IPS-NIHi7 (cell line): ENCODE measurements around the gene DNAJC5G.
"Not testable (repeated sequence)": the region's sequence is repeated elsewhere in the genome, so short reads cannot be mapped to it uniquely, and the experiment has no call there.

Source experiments
- DNase-seq: peaks from one replicate; pipeline ENCODE4 v3.0.0; 2012; ENCODE audit warnings: mixed read lengths; ENCODE audit errors: extremely low spot score

Gene DNAJC5G

DNA sequence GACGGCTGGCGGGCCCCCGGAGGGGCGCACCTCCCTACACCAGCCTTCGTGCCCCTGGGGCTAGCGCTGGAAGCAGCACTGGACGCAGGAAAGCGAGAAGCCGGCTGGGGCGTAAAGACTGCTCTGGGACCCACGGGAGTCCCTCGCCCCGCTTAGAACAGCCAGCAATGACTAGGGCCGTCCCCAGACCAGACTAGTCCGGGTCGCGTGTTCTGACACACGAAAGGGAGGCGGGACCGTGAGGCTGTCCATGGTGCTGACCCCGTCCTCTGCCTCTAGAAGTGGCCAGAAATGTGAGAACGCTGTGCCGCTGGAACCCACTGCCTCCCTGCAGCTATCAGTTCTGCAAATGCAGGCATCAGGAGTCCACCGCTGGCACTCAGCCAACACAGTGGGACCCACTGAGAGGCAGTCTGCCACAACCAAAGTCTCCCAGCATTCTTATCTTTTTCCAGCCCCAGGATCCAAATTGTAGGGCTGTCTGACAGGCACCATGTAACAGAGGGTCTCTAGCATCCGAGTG, 33.2 kb downstream of the DNAJC5G start, which contains the start of gene UCN:
Gene UCN, minus strand, starts transcription at position 87 of the 523 bp plus-strand sequence. CDS start 550 bp downstream, outside the sequence.
- DNase-seq = peak; percentile 82

DNA sequence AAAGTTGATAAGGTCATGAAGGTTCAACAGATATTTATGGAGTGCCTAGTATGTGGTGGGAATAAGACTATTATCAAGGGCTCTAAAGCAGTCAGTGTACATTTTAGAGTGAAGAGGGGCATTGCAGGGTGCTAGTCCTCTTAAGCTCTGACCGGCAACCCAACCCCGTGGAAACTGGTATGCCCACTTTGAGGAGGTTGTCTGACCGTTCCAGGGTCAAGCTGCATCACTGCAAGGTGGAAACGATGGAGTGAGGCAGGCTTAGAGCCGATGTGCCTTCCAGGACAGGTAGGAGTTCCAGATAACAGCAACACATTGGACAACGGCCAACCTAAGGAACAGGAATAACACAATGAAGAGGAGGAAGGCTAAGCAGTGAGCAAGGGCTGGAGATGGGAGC, 34.4 kb downstream of the DNAJC5G start:
- no peak for DNase-seq

DNA sequence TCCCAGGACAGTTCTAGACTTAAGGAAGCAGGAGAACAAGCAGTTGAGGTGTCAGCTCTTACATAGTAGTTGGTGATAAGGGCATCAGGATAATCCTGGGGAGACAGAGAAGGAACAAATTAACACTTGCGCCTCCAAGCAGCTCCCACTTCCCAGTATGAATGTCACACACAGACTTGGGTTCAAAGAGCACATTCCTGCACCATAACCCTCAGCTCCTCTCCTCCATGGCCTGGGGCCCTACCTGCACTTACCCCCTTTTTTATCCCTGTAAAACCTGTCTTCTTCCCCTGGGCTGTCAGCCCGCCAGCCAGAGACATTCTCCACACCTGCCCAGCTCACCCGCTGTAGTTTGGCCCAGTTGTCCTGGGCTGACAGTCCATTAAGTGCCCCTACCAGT, 36.9 kb downstream of the DNAJC5G start:
- DNase-seq = no peak

DNA sequence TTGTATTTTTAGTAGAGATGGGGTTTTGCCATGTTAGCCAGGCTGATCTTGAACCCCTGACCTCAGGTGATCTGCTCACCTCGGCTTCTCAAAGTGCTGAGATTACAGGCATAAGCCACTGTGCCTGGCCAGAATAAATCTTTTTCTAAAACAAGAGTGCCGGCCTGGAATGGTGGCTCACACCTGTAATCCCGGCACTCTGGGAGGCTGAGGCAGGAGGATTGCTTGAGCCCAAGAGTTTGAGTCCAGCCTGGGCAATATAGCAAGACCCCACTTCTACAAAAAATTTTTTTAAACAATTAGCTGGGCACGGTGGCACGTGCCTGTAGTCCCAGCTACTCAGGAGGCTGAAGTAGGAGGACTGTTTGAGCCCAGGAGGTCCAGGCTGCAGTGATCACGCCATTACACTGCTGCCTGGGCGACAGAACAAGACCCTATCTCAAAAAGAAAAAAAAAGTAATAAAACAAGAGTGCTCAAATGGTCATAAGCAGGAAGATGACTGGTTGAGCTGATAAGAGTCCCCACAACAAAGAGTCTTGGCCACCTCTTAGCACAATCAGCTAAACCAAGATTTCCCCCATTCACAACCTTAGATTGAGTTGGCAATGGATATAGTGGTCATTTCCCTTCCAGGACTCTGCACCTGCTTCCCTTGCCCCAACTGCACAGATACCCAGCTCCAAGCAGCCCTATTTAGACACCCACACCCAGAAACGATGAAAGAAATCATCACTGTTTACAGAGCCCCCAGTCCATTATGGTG, 38.8 kb downstream of the DNAJC5G start:
- no peak for DNase-seq

DNA sequence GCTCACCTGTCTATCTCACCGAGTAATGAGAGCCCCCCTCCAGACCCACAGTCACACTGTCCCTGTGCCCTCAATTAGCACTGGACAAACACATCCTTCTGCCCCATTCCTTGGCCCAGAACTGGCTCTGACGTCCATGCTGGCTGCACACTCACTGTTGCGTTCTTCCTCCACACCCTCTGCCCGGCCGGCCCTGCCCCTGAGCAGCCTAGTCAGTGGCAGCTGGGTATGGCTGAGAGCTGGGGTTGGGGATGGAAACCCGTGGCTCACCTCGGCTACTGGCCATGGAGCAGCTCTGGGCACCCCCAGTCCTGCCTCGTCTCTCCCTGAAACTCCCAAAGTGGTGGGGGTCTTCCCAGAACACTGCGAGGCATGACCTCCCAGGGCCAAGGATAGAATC, 39.5 kb downstream of the DNAJC5G start:
- DNase-seq = no peak

DNA sequence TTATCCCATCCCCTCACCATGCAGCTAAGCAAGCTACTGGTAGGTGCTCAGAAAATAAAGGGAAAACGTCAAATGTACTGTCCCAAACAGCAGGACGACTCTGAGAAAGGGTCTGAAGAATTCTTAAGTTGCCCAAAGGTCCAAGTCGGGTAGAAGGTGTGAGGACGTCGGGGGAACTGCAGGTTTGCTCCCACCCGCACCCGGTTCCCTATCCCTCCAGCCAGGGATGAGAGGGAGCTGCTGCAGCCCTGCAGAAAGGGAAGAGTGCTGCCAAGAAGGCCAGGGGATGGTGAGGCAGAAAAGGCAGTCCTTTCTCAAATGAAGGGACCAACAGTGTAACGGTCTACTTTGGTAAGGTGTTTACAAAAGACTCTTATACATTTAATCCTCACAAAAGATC, 39.9 kb downstream of the DNAJC5G start:
- DNase-seq = no peak

DNA sequence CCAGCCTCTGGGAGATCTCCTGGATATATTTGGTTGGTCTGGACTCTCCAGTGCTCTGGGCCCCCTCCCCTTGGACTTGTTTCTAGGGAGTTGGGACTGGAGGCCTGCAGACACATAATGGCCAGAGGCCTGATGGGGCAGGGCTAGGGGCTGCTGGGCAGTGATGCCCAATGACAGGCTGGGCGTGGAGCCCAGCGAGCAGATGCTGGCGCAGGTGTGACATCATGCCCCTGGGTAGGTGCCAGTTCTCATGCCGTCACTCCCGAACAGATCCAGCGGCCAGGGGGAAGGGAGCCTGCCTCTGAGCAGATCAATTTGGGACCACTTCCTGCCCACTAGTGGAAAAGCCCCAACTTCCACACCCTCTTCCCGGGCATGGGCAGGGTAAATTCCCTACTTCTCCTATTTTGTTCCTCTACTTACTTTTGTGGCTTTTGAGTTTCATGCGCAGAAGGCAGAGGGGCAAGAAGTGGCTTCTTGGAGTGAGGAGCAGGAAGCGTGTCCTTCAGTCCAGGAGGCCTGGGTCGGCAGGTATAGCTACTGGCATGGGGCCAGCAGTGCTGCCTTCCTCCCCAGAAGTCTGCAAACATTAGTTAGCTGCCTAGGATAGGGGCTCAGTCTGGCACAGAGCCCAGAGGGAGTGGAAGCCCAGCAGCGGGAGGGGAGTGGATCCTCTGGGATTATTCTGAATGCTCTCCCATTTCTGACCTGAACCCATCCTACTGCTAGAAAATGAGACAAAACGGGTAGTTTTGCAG, 41.6 kb downstream of the DNAJC5G start:
- no peak for DNase-seq

DNA sequence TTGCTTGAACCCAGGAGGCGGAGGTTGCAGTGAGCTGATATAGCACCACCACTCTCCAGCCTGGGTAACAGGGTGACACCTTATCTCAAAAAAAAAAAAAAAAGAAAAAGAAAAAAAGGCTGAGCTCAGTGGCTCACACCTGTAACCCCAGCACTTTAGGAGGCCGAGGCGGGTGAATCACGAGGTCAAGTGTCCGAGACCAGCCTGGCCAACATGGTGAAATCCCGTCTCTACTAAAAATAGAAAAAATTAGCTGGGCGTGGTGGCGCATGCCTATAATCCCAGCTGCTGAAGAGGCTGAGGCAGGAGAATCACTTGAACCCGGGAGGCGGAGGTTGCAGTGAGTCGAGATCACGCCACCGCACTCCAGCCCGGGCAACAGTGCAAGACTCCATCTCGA, 44.6 kb downstream of the DNAJC5G start:
- DNase-seq = not testable (repeated sequence)

DNA sequence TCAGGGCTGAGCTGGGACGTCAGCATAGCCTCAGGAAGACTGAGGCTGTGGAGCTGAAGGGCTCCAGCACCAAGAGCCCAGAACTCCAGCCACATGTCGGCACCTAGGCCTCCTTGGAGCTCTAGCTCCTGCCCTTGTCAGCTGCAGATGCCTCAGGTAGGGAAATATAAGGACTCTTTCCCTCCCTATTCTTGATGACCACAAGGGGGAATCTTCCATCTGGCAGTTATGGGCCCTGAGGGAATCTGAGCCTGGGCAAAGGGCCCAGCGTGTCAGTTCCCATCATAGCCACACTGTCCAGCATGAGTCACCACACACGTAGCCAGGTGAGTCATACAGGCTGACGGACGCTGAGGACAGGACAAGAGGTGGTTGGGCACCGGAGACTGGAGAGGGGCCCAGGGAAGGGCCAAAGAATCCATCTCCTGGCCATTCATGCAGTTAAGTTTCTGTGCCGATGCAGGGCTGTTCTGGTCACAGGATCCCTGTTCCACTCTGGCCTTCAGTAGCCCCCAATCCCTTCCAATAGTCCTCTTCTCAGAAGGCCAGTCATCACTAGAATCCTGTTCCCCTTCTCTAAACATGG, 45.8 kb downstream of the DNAJC5G start:
- peak; percentile 73 for DNase-seq

DNA sequence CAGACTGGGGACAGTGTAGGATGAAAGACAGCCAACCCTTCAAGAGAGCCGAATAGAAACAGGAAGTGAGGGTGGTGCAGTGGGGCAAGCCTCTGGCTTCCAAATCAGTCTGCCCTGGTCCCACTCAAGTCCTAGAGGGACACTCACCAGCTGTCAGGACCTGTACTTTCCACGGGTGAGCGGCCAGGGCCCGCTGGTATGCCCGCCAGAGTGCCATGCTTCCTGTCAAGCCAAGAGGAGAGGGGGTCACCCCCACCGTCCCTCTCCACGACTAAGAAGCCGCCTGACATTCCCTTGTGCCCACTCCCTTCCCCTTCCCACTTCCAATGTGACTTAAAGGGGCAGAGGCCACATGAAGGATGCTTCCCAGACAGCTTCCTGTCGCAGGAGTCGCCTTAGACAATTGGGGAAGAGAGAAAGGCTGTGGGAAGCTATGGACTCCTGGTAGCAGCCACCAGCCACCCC, 47.1 kb downstream of the DNAJC5G start:
- no peak for DNase-seq

DNA sequence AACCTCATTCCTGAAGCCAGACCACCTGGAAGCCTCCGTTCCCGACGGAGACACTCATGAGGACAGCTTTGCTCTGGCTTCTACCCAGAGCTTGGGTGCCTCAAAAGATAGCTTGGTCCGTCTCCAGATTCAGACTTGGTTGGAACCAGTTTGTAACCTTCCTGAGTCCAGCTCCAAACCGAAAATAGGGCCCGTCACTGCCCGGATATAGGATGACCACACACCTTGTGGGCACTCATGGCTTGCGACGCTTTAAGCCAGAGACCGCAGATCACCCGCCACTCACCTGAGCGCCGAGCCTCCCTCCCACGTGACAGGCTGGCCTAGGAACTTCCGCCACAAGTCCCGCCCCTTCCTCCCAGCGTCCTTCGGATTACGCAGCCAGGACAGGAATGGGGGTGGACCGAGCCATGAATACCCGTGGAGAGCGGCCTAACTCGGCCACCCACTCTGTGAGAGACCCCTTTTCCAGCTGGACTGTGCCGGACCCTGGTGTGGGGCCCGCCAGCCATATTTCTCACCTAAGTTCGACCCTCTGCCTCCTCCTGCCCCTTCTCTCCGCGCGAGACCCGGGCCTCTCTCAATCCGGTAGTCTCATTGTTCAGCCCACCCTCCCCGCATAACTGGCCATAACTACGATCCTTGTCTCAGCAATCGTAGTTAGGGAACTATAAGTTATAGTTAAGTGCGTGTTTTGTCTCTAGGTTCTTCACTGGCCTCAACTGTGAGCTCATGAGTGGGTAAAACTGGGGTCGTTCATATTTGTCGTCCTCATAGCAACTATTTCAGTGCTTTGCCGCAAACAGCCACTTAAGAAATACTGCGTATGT, 47.7 kb downstream of the DNAJC5G start, which contains the start of gene MPV17:
Gene MPV17, minus strand, starts transcription at position 332 of the 830 bp plus-strand sequence. CDS start 580 bp downstream, outside the sequence.
- DNase-seq = peak; percentile 99

DNA sequence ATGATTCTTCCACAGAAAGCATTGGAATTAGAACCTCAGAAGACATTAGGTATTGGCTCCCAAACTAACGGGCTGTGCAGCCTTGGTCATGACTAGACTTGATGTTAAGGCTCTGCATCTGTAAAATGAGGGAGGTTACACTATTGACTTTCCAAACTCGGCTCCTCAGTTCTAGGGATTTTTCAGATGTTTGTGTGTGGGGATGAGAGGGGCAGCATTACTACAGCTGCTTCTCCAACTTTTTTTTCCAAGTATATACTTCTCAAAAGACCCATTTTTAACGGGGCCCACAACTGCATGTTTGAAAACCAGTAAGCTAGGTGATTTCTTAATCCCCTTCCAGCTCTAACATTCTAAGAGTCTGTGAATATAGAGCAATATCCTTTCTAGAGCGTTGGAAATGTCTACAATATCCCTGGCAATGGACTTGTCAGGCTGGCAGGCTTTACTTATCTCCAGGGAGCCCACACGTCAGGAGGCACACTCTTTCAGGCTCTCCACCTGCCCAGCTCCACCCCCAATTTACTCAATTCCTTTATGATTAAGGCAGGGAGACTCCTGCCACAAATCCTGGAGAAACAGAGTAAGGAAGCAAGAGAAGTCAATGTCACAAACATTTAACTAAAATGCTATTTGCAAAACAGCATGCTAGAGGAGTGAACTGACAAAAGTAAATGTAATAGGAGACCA, 48.5 kb downstream of the DNAJC5G start:
- DNase-seq = no peak

DNA sequence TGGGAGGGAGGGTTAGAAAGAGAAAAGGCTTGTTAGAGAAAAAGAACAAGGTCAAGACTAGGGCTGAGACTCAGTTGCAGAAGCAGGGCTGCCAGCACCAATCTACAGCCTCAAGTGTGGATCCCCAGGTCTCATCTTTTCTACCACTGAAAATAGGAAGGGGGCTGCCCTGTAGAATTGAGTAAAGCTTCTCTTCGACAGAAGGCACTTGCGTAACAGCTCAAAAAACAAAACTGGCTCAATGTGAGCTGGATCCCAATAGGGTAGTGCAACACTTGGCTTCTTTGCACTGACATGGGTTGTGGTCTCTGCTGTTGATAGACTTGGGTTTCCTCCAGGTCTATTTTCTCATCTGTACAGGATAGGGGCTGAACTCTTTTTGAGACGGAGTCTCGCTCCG, 49.5 kb downstream of the DNAJC5G start:
- DNase-seq = no peak
